Skeletal muscle cell (primary cell): ENCODE data around the gene NSG2.
"Not testable (repeated sequence)": the region's sequence is repeated elsewhere in the genome, so short reads cannot be mapped to it uniquely, and the experiment has no call there.

Source experiments
- DNase-seq: peaks from one replicate; pipeline ENCODE4 v3.0.0-alpha.2; 2010; ENCODE audit warnings: low read depth
- H3K4me3 ChIP-seq: 2 replicates; pipeline ENCODE4 v1.5.1; 2011; ENCODE audit warnings: low read depth, mild to moderate bottlenecking, control low read depth, low read length, moderate library complexity

The NSG2 gene

DNA sequence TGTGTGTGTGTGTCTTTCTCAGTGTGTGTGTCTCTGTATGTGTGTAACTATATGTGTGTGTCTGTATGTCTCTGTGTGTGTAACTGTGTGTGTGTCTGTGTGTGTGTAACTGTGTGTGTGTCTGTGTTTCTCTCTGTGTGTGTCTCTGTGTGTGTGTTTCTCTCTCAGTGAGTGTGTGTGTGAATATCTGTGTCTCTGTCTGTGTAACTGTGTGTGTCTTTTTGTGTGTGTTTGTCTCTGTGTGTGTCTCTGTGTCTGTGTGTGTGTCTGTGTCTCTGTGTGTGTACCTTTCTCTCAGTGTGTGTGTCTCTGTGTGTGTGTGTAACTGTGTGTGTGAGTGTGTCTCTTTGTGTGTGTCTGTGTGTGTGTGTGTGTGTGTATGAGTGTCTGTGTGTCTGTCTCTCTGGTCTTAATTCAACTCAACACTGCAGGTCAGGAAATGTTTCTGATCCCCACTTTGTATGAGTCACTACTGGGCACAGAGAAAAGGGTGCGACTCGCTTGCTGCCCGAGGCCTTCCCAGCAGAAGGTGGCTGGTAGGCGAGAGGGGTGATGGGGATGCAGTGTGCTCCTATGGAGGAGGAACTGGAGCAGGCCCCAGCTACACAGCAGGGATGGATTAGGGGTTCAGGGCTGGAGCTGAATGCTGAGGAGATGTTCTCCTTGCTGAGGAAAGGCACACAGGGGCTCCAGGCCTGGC lies 52.1 kb downstream of the NSG2 start:
- no peak overlapping the region for H3K4me3 ChIP-seq
- DNase-seq, result no peak

DNA sequence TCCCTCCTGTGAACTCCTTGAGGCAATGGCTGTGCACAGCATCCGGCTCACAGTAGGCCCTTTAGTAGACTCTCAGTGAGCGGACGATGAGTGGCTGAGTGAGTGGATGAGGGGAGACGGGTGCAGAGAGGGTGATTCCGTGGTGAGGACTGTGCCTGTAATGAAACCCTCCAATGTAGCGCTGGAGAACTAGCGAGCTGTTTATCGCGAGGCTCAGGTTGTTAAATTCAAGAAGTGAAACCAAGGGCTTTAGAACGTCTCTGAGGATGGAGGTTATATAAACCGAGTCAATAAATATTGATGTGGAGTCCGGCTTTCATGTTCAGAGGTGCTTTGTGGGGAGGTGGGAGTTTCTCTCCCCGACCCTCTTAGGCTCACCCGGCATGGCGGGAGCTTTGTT lies 53.2 kb downstream of the NSG2 start:
- DNase-seq, result no peak

GRCh38 chr5:174100490-174100889 lies 55.0 kb downstream of the NSG2 start:
- H3K4me3 ChIP-seq, result no peak overlapping the region
- no peak for DNase-seq

More for the DNA sequence above, 53.2 kb downstream of the NSG2 start:
- no peak overlapping the region for H3K4me3 ChIP-seq

- no peak for DNase-seq
- H3K4me3 ChIP-seq, result no peak overlapping the region
Measured at GRCh38 chr5:174101195-174101730, 55.8 kb downstream of the NSG2 start.

DNA sequence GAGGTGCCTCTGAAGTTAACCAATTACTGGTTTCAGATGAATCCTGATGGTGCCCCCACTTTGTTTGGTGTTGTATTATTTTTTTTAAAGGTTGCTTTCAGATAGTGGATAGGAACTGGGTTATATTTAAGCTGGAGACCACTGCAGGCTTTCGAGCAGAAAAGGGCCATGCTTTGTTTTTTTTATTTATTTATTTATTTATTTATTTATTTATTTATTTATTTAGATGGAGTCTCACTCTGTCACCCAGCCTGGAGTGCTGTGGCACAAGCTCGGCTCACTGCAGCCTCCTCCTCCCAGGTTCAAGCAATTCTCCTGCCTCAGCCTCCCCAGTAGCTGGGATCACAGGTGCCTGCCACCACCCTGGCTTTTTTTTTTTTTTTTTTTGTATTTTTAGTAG lies 57.1 kb downstream of the NSG2 start:
- not testable (repeated sequence) for H3K4me3 ChIP-seq, DNase-seq

GRCh38 chr5:174106997-174107655 lies 61.6 kb downstream of the NSG2 start:
- H3K4me3 ChIP-seq, result no peak overlapping the region
- no peak for DNase-seq

- DNase-seq, result no peak
- H3K4me3 ChIP-seq, result no peak overlapping the region
Measured at GRCh38 chr5:174108745-174109144, 63.2 kb downstream of the NSG2 start.

GRCh38 chr5:174109698-174110260 lies 64.3 kb downstream of the NSG2 start:
- no peak overlapping the region for H3K4me3 ChIP-seq
- no peak for DNase-seq

GRCh38 chr5:174110310-174110709 lies 64.8 kb downstream of the NSG2 start:
- H3K4me3 ChIP-seq, result no peak overlapping the region
- DNase-seq, result no peak

GRCh38 chr5:174111287-174111973 lies 65.9 kb downstream of the NSG2 start:
- no peak for DNase-seq
- H3K4me3 ChIP-seq, result no peak overlapping the region

GRCh38 chr5:174115226-174115625 lies 69.7 kb downstream of the NSG2 start:
- H3K4me3 ChIP-seq, result no peak overlapping the region
- no peak for DNase-seq

DNA sequence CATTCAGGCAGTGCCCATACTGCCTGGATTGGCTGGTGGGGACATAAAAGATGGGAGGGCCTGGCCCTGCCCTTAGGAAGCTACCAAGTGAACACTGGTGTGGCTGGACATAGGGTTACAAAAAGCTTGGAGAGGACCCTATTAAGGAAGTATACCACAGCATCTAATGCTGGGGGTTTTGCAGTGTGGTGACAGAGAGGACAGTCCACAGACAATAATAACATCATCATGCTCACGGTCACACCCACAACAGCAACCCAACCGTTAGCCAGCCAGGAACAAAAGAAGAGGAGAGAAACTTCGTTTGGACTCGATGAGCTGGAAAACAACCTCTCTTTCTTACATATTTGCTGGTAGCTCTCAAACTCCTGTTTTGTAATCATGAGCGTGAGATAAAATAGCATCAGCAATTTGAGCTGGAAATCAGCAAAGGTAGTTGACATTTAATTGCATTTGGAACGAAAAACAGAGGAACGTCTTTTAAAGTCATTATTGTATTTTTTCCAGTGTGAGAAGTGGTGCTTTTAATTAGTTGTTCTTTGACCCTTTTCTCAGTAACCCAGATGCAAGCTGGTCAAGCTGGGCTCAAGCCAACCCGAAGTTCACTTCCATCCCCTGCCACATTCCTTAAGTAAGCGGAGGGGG lies 73.4 kb downstream of the NSG2 start:
- DNase-seq, result no peak

GRCh38 chr5:174119468-174119881 lies 74.0 kb downstream of the NSG2 start:
- no peak for DNase-seq
- H3K4me3 ChIP-seq, result no peak overlapping the region

More for the DNA sequence above, 73.4 kb downstream of the NSG2 start:
- no peak overlapping the region for H3K4me3 ChIP-seq

DNA sequence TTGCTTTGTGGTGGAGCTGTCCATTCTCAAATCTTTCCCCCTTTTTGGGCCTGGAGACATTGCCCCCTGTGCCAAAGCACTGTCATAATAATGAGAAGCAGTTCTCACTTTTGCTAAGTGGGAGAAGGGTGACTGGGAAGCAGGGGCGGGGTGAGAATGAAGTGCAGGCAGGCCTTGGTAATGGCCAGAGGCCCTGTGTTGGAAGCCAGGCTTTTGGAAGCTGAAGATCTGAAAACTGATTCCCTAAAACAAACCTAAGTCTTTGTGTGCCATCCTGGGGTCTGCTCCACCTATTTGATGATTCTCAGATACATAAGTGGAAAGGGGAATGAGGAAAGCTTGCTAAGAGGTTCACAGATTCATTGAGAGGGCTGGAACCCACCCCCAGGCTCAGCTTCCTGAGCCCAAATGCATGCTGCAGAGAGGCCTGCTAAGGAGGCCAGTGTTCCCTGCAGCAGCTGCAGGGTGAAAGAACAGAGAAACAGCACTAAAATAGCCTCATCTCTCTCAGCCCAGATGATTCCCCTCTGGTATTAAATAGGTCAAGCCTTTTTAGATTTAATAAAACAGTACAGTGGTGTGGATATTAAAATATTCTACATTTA lies 75.0 kb downstream of the NSG2 start:
- H3K4me3 ChIP-seq, result no peak overlapping the region
- DNase-seq, result no peak

DNA sequence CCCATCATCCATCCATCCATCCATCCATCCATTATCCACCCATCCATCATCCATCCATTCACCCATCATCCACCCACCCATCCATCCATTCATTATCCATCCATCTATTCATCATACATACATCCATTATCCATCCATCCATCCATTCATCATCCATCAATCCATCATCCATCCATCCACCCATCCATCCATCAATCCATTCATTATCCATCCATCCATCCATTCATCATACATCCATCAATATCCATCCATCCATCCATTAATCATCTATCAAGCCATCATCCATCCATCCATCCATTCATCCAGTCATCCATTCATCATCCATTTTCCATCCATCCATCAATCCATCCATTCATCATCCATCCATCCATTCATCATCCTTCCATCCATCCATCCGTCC lies 89.0 kb downstream of the NSG2 start:
- H3K4me3 ChIP-seq, result no peak overlapping the region
- no peak for DNase-seq

DNA sequence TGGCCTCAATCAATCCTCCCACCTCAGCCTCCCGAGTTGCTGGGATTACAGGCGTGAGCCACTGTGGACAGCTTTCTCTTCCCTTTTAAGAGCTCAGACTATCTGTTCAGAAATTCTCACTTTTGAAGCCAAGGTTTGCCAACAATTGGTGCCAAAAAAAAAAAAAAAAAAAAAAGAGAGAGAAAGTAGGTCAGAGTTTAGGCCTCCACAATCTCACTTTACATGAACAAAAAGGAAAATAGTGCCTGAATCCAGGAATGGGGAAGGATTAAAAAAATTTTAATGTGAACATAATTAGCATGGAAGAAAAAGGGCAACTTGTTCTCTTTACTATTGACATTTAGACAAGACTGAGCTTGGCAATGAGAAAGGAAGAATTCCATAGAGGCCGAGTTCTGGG lies 94.1 kb downstream of the NSG2 start:
- no peak overlapping the region for H3K4me3 ChIP-seq
- no peak for DNase-seq

- H3K4me3 ChIP-seq, result no peak overlapping the region
- no peak for DNase-seq
Measured at GRCh38 chr5:174140452-174141020, 95.0 kb downstream of the NSG2 start.

DNA sequence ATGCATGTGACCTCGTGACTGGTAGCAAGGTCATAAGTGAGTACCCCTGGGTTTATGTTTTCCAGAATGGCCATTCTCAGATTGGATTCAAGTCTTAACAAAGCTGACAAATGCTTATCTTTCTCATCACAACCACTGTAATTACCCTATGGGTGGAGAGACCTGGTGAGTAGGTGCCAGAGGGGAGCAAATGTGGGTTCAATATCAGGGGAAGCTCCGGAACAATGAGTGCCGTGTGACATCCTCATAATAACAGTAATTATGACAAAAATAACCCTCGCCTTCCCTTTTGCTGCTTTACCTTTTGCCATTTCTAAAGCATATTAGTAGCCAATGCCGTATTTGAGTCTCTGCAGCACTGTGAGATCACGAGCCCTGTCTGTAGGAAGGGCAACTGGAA lies 95.9 kb downstream of the NSG2 start:
- no peak overlapping the region for H3K4me3 ChIP-seq

DNA sequence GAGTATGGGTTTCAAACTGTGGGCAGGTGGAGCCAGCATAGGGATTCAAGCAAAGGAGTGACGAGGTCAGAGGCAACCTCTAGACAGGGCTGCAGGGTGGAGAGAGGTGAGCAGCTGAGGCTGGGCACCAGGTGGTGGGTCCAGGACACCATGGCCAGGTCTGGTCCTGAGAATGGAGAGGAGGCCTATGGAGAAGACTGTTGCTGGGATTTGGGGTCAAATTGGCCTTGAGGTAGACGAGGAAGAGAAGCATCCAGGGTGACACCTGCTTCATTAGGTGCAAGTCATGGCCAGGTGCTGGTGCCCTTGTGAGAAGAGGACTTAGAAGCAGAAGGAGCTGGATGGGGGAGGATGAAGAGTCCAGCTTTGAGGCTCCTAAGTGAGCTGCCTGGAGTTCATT lies 99.6 kb downstream of the NSG2 start:
- no peak overlapping the region for H3K4me3 ChIP-seq
- no peak for DNase-seq

More for the DNA sequence above, 95.9 kb downstream of the NSG2 start:
- no peak for DNase-seq
